ENCODE data around the gene CFAP20DC. TPM values are rescaled to one million over a fixed set of nuclear protein-coding genes. Genes with fewer than 3 reads are reported as not detected.

Gene CFAP20DC
- total and polyA plus RNA-seq, 10 of the 15 experiments (the other 5 are each of a cell fraction or from before 2014, with no cell fraction given) = 0.53 to 11.6 (median 2.0) TPM

GRCh38 chr3:59069838-59070237 is 20.0 kb upstream of the CFAP20DC start:
- no peak overlapping the region for H3K9ac ChIP-seq (ENCODE audit: control insufficient read depth, insufficient read depth, low read length)
- 20% methylated on average over 2 of the region's 2 CpGs for WGBS (ENCODE audit: insufficient coverage, insufficient replicate concordance, low lambda C conversion rate, missing lambda C conversion rate)
- ChIA-PET CTCF (interaction anchor here (1.4 kb wide), 2 partner anchors 76 to 245 kb away, joined by 3 to 4 read pairs; no protein-coding TSS in a partner anchor), RAD21 (ENCODE audit: unreplicated experiment) (no interaction called here), POLR2A (no interaction called here), SMC1A (ENCODE audit: uncharacterized antibody, unreplicated experiment) (no interaction called here)
- ATAC-seq = no peak
- no peak for DNase-seq (ENCODE audit: low read depth, low spot score)
- H3K27ac ChIP-seq (ENCODE audit: control insufficient read depth, insufficient read depth) = no peak overlapping the region
- no peaks in the 10 kb centered on the region for H4K20me1 ChIP-seq (ENCODE audit: control insufficient read depth, insufficient read depth)
- no peaks in the 10 kb centered on the region for H3K9me3 ChIP-seq (replicated peaks; ENCODE audit: control insufficient read depth, insufficient read depth, low read length)
- H3K27me3 ChIP-seq (replicated peaks in 1 of 2; ENCODE audit: control insufficient read depth in 2 of 2, insufficient read depth in 2 of 2, low read length in 1 of 2) = peaks cover 0 to 6% of the 10 kb centered on the region in 2 experiments; a peak in 3 of 4 replicates
- no peaks in the 10 kb centered on the region for H3K79me2 ChIP-seq (ENCODE audit: control insufficient read depth, insufficient read depth, low read length)
- intact Hi-C loops (cut with micrococcal nuclease; ENCODE audit: unreplicated experiment) = no loop called here
- in situ Hi-C loops (cut with MboI) = no loop called here
- no TSS peak for BruUV-seq (replicated peaks)
- no peak overlapping the region for H2AFZ ChIP-seq (ENCODE audit: control insufficient read depth, low read depth, low read length)
- H3K4me2 ChIP-seq (ENCODE audit: control insufficient read depth, insufficient read depth) = no peak overlapping the region
- no peak for FAIRE-seq
- H3K4me1 ChIP-seq (ENCODE audit: control insufficient read depth, insufficient read depth, low read length) = no peaks in the 10 kb centered on the region; the same call in 1 of the 2 replicates
- no peak overlapping the region for H3K4me3 ChIP-seq
- H3K36me3 ChIP-seq (ENCODE audit: control insufficient read depth in 2 of 2, insufficient read depth in 2 of 2, low read length in 1 of 2) = no peaks in the 10 kb centered on the region
- TF ChIP-seq BACH1 (IDR thresholded peaks at IDR 0.05; ENCODE audit: borderline replicate concordance) (no peak), RAD51 (IDR thresholded peaks at IDR 0.05) (no peak), USF2 (IDR thresholded peaks at IDR 0.05; ENCODE audit: borderline replicate concordance, low read depth, low read length) (no peak), NFYB (IDR thresholded peaks at IDR 0.05; ENCODE audit: insufficient read depth, low read depth, low read length) (no peak), MYC (IDR thresholded peaks at IDR 0.05; ENCODE audit: insufficient read depth, insufficient read length, insufficient replicate concordance, low read length, severe bottlenecking) (no peak), E2F8 (IDR thresholded peaks at IDR 0.05; ENCODE audit: low read depth, partially characterized antibody) (no peak), ZSCAN29 (IDR thresholded peaks at IDR 0.05) (no peak), HDGF (IDR thresholded peaks at IDR 0.05) (no peak), TCF7 (IDR thresholded peaks at IDR 0.05; ENCODE audit: borderline replicate concordance) (no peak), SMAD5 (IDR thresholded peaks at IDR 0.05; ENCODE audit: low read depth) (no peak), POLR2AphosphoS2 (IDR thresholded peaks at IDR 0.05; ENCODE audit: low read depth, low read length) (no peak), CEBPB (IDR thresholded peaks at IDR 0.05; ENCODE audit: borderline replicate concordance in 1 of 2, low read depth in 2 of 2, low read length in 2 of 2) (no peak), ZNF24 (IDR thresholded peaks at IDR 0.05) (no peak)
- TF ChIP-seq, protein P1, sequence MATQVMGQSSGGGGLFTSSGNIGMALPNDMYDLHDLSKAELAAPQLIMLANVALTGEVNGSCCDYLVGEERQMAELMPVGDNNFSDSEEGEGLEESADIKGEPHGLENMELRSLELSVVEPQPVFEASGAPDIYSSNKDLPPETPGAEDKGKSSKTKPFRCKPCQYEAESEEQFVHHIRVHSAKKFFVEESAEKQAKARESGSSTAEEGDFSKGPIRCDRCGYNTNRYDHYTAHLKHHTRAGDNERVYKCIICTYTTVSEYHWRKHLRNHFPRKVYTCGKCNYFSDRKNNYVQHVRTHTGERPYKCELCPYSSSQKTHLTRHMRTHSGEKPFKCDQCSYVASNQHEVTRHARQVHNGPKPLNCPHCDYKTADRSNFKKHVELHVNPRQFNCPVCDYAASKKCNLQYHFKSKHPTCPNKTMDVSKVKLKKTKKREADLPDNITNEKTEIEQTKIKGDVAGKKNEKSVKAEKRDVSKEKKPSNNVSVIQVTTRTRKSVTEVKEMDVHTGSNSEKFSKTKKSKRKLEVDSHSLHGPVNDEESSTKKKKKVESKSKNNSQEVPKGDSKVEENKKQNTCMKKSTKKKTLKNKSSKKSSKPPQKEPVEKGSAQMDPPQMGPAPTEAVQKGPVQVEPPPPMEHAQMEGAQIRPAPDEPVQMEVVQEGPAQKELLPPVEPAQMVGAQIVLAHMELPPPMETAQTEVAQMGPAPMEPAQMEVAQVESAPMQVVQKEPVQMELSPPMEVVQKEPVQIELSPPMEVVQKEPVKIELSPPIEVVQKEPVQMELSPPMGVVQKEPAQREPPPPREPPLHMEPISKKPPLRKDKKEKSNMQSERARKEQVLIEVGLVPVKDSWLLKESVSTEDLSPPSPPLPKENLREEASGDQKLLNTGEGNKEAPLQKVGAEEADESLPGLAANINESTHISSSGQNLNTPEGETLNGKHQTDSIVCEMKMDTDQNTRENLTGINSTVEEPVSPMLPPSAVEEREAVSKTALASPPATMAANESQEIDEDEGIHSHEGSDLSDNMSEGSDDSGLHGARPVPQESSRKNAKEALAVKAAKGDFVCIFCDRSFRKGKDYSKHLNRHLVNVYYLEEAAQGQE (IDR thresholded peaks at IDR 0.05; ENCODE audit: low read depth, low read length) = no peak
- TF ChIP-seq, protein P2, sequence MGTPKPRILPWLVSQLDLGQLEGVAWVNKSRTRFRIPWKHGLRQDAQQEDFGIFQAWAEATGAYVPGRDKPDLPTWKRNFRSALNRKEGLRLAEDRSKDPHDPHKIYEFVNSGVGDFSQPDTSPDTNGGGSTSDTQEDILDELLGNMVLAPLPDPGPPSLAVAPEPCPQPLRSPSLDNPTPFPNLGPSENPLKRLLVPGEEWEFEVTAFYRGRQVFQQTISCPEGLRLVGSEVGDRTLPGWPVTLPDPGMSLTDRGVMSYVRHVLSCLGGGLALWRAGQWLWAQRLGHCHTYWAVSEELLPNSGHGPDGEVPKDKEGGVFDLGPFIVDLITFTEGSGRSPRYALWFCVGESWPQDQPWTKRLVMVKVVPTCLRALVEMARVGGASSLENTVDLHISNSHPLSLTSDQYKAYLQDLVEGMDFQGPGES (IDR thresholded peaks at IDR 0.05) = no peak
- TF ChIP-seq, protein P3, sequence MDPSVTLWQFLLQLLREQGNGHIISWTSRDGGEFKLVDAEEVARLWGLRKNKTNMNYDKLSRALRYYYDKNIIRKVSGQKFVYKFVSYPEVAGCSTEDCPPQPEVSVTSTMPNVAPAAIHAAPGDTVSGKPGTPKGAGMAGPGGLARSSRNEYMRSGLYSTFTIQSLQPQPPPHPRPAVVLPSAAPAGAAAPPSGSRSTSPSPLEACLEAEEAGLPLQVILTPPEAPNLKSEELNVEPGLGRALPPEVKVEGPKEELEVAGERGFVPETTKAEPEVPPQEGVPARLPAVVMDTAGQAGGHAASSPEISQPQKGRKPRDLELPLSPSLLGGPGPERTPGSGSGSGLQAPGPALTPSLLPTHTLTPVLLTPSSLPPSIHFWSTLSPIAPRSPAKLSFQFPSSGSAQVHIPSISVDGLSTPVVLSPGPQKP (IDR thresholded peaks at IDR 0.05; ENCODE audit: low read depth, low read length) = no peak
